OCI-LY1 (cell line): ENCODE data around the gene PPHLN1.

Experiments used
- EZH2 ChIP-seq: fragments of 200-600 bp; sonication (generic), shearing (Covaris generic); IDR thresholded peaks from 2 replicates; pipeline ENCODE4 v1.8.0; 2017; ENCODE audit warnings: borderline replicate concordance, mixed run types, mild to moderate bottlenecking, antibody characterized with exemption, low read length, moderate library complexity, mixed read lengths
- TF ChIP-seq, protein P1 (sequence below): fragments of 200-600 bp; sonication (generic), shearing (Covaris generic); IDR thresholded peaks from 2 replicates; pipeline ENCODE4 v1.5.1; 2017; ENCODE audit warnings: mild to moderate bottlenecking, antibody characterized with exemption, low read length, moderate library complexity, mixed read lengths

DNA sequence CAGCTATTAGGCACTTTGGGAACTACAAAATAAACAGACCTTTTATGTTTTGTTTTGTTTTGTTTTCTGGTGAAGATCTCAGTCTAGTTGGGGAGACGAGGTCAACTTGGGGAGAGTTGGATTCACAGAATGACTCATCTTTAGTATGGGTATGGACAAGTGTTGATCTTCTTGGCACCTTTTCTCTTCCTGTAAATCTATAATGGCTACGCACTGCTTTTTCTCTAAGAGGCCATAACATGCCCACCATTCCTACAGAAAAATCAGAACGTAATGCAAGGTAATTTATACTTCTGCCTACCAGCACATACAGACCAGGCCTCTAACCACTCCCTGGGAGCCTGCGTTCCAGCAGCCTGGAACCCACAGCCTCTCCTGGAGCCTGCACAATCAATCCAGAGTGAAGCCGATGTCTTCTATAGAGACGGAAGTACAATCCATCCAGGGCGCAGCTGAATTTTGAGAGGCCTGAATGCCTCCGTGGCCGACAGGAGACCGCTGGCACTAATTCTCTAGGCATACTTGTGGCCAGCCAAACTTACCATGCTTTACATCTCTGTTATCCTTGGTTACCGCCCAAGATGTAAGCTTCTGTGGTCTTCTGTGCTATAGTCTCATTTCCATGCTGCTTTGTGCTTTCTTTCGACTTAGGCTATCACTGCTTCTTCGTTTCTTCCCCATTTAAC lies 717 bp downstream of the PPHLN1 start:
- TF ChIP-seq, protein P1, sequence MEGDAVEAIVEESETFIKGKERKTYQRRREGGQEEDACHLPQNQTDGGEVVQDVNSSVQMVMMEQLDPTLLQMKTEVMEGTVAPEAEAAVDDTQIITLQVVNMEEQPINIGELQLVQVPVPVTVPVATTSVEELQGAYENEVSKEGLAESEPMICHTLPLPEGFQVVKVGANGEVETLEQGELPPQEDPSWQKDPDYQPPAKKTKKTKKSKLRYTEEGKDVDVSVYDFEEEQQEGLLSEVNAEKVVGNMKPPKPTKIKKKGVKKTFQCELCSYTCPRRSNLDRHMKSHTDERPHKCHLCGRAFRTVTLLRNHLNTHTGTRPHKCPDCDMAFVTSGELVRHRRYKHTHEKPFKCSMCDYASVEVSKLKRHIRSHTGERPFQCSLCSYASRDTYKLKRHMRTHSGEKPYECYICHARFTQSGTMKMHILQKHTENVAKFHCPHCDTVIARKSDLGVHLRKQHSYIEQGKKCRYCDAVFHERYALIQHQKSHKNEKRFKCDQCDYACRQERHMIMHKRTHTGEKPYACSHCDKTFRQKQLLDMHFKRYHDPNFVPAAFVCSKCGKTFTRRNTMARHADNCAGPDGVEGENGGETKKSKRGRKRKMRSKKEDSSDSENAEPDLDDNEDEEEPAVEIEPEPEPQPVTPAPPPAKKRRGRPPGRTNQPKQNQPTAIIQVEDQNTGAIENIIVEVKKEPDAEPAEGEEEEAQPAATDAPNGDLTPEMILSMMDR: no peak
- TF ChIP-seq EZH2: no peak
